CD1c-positive myeloid dendritic cell (primary cell): ENCODE data around the gene USP36.
"Not testable (repeated sequence)": the region's sequence is repeated elsewhere in the genome, so short reads cannot be mapped to it uniquely, and the experiment has no call there.

Experiments
- DNase-seq: peaks from one replicate; pipeline ENCODE4 v3.0.0-alpha.2; 2016; ENCODE audit errors: extremely low spot score

Gene USP36

DNA sequence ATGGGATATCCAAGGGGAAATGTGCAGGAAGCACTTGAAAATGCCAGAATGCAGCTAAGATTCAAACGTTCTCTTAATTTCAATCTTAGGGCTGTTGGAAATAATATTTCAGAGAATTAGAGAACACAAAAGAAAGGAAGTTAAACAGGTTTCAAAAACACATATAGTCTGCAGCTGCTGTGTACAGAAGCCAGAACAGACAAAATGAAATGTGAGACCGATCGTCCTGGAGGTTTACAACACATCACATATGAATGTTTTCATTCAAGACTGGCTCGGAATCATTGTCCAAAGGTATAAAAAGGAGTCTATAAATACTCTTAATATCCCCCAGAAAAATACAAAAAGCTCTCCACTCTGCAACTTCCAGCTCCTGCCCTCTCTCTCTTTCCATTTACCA is 72.8 kb downstream of the USP36 start:
- no peak for DNase-seq

- DNase-seq = peak; percentile 41
Observed at GRCh38 chr17:78766743-78767294, 73.8 kb downstream of the USP36 start.

DNA sequence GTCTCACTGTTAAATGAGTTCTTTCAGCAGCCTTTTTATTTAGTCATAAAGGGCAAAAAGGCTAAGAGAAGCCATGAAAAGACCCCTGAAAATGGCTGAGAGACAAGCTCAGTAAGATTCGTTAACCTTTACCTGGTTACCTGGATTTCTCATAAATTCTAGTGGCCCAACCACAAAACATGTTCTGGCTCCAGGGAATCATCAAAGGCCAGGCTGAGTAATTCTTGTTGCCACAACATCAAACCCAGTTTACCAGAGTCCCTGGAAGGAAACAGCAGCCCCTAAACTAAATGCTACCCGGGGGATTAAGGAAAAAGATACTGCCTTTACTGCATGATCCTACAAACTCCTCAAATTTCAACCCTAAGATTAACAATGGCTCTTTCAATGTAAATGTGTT is 74.4 kb downstream of the USP36 start:
- no peak for DNase-seq

DNA sequence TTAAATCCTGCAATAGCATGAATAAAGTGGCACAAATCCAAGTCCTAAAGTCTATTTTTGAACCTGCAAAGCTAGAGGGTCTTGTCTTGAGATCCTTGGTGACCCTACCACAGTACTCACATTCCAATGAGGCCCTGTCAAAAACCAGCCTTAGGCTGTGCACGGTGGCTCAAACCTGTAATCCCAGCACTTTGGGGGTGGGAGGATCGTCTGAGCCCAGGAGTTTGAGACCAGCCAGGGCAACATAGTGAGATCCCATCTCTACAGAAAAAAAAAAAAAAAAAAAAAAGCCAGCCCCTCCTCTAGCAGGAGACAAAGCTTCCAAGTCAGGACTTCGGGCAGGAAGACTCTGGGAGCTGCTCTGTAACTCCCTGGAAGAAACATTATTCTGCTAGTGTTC is 74.8 kb downstream of the USP36 start:
- no peak for DNase-seq

GRCh38 chr17:78764871-78765270 is 75.7 kb downstream of the USP36 start:
- no peak for DNase-seq

DNA sequence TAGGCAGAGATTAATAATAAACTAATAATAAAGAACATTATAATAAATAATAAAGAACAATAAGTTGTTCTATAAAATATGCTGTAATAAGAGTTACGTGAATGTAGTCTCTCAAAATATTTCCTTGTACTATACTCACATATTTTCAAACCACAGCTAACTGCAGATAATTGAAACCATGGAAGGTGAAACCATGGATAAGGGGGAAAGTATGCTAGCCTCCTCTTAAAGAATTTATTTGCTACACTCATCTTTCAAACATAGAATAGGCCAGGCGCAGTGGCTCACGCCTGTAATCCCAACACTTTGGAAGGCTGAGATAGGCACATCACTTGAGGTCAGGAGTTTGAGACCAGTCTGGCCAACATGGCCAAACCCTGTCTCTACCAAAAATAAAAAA is 77.1 kb downstream of the USP36 start:
- no peak for DNase-seq

- DNase-seq = peak; percentile 61
Observed at GRCh38 chr17:78761789-78762406, 78.7 kb downstream of the USP36 start.

DNA sequence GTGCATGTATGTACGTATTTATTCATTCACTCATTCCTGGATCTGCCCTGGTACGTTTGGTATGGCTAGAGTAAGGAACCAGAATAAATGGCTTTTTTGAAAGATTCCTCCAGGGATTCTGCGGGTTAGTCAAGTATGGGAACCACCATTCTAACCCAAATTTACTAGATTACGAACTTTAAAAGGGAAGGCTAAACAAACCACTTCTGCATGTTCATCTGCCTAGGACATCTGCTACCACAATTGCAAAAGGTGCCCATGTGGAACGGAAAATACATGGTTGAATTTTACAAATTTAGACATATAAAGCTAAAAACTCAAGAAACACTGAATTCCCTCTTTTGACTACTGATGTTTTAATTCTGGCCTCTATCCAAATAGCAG is 80.7 kb downstream of the USP36 start:
- DNase-seq = peak; percentile 49

DNA sequence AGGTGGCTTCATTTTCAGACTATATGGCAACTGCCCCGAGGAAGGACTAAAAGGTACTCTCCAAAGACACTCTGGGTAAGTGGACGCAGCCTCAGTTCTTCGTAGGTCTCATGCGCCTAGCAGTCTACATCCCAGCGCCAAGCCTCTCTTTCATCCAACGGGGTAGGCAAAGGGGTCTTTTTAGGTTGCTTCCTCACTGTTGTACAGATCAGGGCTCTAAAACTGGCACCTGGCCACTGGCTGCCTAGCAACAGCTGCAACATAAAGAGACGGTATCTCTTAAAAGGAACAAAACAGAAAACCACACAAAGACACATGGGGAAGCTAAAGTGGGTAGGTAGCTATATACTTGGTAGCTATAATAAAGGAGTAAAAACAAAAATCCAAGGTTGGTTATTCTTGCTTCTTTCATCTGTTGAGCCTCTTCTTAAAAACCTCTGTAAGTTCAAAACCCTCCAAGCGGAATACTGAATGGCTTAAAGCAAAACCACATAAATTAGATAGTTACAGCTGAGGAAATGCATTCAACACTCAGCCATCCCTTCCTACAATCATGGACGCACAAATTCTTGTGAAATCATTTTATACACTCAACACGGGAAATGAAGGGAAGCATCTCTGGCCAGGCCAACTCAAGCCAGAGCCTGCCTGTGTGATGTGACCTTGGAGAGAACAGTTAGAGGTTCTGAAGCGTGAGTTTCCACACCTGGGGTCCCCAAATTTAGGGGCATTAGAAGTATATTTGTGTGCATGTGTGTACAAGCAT is 81.2 kb downstream of the USP36 start:
- peak; percentile 92 for DNase-seq

DNA sequence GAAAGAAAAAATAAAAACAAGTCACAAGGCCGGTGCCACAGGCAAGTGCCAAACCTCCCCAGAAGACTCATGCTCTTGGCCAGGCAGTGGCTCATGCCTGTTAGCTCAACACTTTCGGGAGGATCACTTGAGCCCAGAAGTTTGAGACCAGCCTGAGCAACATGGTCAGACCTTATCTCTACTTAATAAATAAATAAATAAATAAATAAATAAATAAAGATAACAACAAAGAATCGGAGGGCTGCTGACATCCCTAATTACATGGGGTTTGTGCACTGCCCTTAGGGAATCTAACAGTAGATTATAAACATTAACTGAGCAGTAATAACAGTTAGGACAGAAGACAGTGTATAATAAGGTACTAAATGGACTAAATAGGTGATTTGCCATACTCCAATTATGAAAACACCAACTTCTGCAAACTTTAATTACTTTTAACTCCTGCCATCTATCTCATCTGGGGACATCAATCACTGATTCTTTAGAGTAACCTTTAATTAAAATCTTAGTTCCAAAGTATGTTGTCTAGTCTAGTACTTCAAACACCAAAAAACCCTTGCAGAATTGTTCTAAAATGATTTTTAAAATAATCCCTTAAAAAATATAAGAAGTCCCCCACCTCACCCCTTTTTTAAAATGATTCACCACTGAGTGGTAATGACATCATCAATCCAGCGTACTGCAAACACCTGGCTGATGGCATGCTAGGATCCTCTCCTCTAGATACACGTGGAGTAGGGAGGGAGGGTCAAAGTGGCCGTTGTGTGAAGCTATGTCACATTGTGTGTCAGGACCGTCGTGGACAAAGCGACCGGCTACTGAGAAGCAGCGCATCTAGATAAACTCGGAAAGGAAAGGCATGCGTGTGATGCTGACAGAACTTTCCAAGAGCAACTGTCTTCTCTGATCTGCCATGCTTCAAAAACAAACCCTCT is 87.0 kb downstream of the USP36 start:
- DNase-seq = peak; percentile 22

DNA sequence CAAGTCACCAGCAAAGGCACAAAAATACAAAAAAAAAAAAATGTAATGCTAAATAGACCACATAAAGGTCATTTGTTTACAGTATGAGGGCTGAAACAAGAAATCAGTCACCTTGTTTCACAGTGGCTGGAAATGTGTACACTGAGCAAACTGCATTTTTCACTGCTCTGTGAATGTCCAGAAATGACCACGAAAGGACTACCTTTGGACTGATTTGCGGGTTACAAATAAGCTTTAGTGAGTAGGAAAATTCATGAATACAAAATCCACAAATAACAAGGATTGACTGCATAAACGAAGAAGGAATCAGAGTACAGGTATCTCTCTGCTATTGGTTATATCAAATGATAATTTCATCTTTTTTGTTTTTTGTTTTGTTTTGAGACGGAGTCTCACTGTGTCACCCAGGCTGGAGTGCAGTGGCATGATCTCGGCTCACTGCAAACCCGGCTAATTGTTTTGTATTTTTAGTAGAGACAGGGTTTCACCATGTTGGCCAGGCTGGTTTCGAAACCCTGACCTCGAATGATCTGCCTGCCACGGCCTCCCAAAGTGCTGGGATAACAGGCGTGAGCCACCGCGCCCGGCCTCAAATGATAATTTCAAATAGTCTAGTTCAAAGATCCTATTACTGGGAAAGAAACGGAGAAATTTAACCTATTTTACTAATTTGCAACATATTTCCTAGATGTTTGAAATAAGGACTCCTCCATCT is 89.0 kb downstream of the USP36 start:
- DNase-seq = no peak

GRCh38 chr17:78751000-78751399 is 89.6 kb downstream of the USP36 start:
- not testable (repeated sequence) for DNase-seq

- peak; percentile 90 for DNase-seq
Observed at GRCh38 chr17:78748730-78749317, 91.8 kb downstream of the USP36 start.

DNA sequence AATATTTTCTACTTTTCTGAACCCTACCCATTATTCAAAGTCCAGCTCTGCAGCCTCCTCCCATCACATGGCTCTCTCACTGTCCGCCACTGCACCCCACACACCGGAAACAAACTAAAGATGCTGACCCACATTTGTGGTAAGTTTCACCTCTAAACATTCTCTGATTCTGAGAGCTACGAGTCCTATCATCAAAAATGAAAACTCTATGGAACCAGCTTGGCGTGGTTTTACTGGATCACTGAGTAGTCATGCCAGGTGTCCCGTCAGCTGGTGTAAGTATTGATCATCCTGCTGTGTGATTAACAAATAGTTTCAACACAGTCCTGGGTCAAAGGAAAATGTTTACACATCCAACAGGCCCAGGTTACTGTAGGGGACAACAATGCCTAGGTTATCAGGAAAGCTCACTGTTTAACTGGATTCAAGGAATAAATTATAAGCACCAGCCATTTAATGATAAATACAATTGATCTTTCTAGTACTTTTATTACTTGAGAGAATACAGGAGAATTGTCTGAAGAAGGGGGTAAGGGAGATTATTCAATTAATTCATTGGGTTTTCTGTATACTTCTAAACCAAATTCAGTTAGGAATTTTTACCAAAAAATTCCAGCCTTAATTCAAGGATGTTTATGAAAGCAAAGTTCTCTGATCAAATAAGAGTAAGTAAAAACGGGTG is 92.4 kb downstream of the USP36 start:
- peak; percentile 66 for DNase-seq

- DNase-seq = peak; percentile 54
Observed at GRCh38 chr17:78747488-78747887, 93.1 kb downstream of the USP36 start.

- DNase-seq = no peak
Observed at GRCh38 chr17:78746949-78747269, 93.7 kb downstream of the USP36 start.

- peak; percentile 58 for DNase-seq
Observed at GRCh38 chr17:78746263-78746948, 94.2 kb downstream of the USP36 start.
